Mucosa of descending colon (tissue), 3 donors: ENCODE data around the gene C1orf21. TPM values are rescaled to one million over a fixed set of nuclear protein-coding genes. Genes with fewer than 3 reads are reported as not detected.

Experiments used
- ATAC-seq: fragments of 200-7000 bp; cut with Tn5 transposase; one replicate; pipeline ENCODE4 v1.9.1; 2020; ENCODE audit warnings: mild to moderate bottlenecking, moderate library complexity
- DNase-seq, 3 donors: peaks; one replicate each; pipeline ENCODE4 v3.0.0-alpha.2; 2020
- H3K36me3 ChIP-seq: fragments of 200-600 bp; one replicate; pipeline ENCODE4 v1.8.0; 2021; ENCODE audit warnings: low read depth, mild to moderate bottlenecking
- H3K4me1 ChIP-seq: fragments of 200-600 bp; one replicate; pipeline ENCODE4 v1.8.0; 2021; ENCODE audit warnings: low read depth, mild to moderate bottlenecking
- H3K4me3 ChIP-seq: fragments of 200-600 bp; one replicate; pipeline ENCODE4 v1.8.0; 2021; ENCODE audit warnings: mild to moderate bottlenecking
- H3K9me3 ChIP-seq: fragments of 200-600 bp; one replicate; pipeline ENCODE4 v1.8.0; 2021; ENCODE audit warnings: mild to moderate bottlenecking
- CTCF ChIP-seq: fragments of 200-600 bp; IDR thresholded peaks from one replicate; pipeline ENCODE4 v1.8.0; 2022; ENCODE audit warnings: antibody characterized with exemption, mild to moderate bottlenecking
- intact Hi-C, 2 donors: fragments of 100-400 bp; cut with DNase I in 1 of 2; cut with micrococcal nuclease in 1 of 2; formaldehyde crosslinking; loops; one replicate each; pipeline versions ENCODE4 v1.11.0 to v1.11.1; 2022; cut with DNase I, micrococcal nuclease
- total RNA-seq, 3 donors: library from RNA; stranded (reverse); fragmentation: NEBNext Ultra II Directional in 2 of 3; extraction: Animal tissue kit (Norgen Biotek cat#: 25700) in 2 of 3; gene quantifications; one replicate each; pipeline versions ENCODE4 v1.2.1 to v1.2.4, GENCODE V29; 2021 to 2023
- donor health status: DM: no; HTN: no; CAD: no; lungs with moderate emphysema.
- donor health status: DM: no; HTN: no; CAD: no.
- donor health status: DM: no; HTN: yes; CAD: no.

Gene C1orf21
- total RNA-seq, 3 donors from 2014 or later: 70.9 to 109 (median 96.8) TPM

- H3K36me3 ChIP-seq: no peaks in the 10 kb centered on the region
- H3K4me3 ChIP-seq: no peak overlapping the region
- TF ChIP-seq CTCF: no peak
- H3K9me3 ChIP-seq: no peaks in the 10 kb centered on the region
- DNase-seq (no peak), ATAC-seq (no peak)
- H3K4me1 ChIP-seq: peaks cover 21% of the 10 kb centered on the region
- intact Hi-C loops: no loop called here
These were observed 176.0 kb downstream of the C1orf21 start for GRCh38 chr1:184562806-184563205.

- peaks cover 26% of the 10 kb centered on the region for H3K4me1 ChIP-seq
- intact Hi-C loops: no loop called here
- DNase-seq (peak in 1 of 3 donors; percentile 43), ATAC-seq (no peak)
- H3K36me3 ChIP-seq: no peaks in the 10 kb centered on the region
- TF ChIP-seq CTCF: peak; percentile 9
- H3K4me3 ChIP-seq: no peak overlapping the region
- no peaks in the 10 kb centered on the region for H3K9me3 ChIP-seq
These were observed 176.5 kb downstream of the C1orf21 start for GRCh38 chr1:184563308-184563707.

- Histone ChIP-seq H3K4me3 (no peak overlapping the region), H3K4me1 (peaks cover 26% of the 10 kb centered on the region), H3K36me3 (no peaks in the 10 kb centered on the region), H3K9me3 (no peaks in the 10 kb centered on the region)
- DNase-seq (no peak), ATAC-seq (no peak)
- TF ChIP-seq CTCF: no peak
- intact Hi-C loops: no loop called here
These were observed 180.2 kb downstream of the C1orf21 start for GRCh38 chr1:184567009-184567408.

DNA sequence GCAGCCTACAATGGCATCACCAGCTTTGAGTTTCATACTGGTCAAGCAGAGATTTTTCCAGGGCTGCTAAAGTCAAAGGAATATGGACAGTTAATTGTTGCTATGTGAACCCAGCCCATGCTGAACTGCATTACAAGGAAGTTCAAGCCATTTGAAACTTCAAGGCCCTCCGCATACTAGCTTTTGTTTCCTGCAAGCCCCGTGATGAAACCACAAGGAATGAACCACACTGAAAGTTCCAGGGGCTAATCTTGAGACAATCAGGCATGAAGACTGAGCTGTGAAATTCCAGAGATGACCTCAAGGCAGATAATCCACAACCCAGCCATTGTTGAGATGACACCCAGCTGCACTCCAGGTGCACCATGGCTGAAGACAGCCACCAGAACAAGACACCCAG is 180.8 kb downstream of the C1orf21 start:
- Histone ChIP-seq H3K4me1 (peaks cover 20% of the 10 kb centered on the region), H3K9me3 (no peaks in the 10 kb centered on the region), H3K4me3 (no peak overlapping the region), H3K36me3 (no peaks in the 10 kb centered on the region)
- no peak for DNase-seq
- intact Hi-C loops: no loop called here
- TF ChIP-seq CTCF: no peak
- peak; percentile 49 for ATAC-seq

DNA sequence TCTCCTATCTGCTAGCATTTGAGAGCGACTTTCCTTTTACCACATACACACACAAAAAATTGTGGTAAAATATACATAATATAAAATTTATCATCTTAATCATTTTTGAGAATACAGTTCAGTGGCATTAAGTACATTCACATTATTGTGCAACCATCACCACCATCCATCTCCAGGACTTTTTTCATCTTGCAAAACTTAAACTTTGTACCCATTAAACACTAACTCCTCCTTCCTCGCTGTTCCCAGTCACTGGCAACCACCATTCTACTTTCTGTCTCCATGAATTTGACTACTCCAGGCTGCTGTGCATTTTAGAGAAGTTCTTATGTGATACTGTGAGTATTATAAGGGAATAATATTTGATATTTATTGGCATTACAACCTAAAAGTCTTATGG is 181.3 kb downstream of the C1orf21 start:
- no peak for DNase-seq
- peak; percentile 83 for ATAC-seq
- Histone ChIP-seq H3K36me3 (no peaks in the 10 kb centered on the region), H3K4me1 (peaks cover 15% of the 10 kb centered on the region), H3K9me3 (no peaks in the 10 kb centered on the region), H3K4me3 (no peak overlapping the region)
- intact Hi-C loops: no loop called here
- TF ChIP-seq CTCF: no peak

DNA sequence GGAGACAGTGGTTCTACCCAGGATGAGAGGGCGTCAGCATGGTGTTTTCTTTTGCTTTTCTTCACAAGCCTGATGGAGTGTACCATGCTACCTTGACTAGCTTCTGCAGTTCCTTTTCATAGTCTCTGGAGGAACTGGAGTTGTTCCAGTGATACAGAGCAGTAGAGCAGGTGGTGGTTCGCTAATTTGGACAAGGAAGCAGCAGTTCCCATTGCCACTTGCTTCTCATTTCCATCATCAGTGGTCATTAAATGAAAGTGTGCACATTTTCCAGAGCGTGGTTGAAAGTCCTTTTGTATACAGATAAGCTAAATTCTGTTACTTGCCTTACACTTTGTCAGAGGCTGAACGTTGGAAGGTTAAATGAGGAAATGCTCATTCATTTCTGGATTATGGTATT is 182.3 kb downstream of the C1orf21 start:
- ATAC-seq: no peak
- H3K9me3 ChIP-seq: no peaks in the 10 kb centered on the region
- intact Hi-C loops: no loop called here
- TF ChIP-seq CTCF: no peak
- H3K4me3 ChIP-seq: no peak overlapping the region
- DNase-seq: no peak
- H3K36me3 ChIP-seq: no peaks in the 10 kb centered on the region
- H3K4me1 ChIP-seq: peaks cover 13% of the 10 kb centered on the region
